A673 (cell line): ENCODE results near the gene STK17A. TPM values are rescaled to one million over a fixed set of nuclear protein-coding genes. Genes with fewer than 3 reads are reported as not detected.

Experiments
- BruUV-seq: library from RNA; stranded (reverse); fragments of 400-500 nt; replicated peaks from 2 replicates; lab custom pipeline; 2021; lab: Mats Ljungman, UMichigan
- CTCF ChIA-PET: fragments of 300-600 bp; sonication (Branson Sonifier 250); formaldehyde crosslinking; loops from one replicate; lab custom pipeline; 2022; ENCODE audit warnings: antibody characterized with exemption; lab: Charles Lee
- POLR2A ChIA-PET: fragments of 300-600 bp; sonication (Branson Sonifier 250); formaldehyde crosslinking; loops from one replicate; lab custom pipeline; 2022; ENCODE audit warnings: antibody characterized with exemption; ENCODE audit not compliant: low non-redundant PET; lab: Charles Lee
- DNase-seq: peaks from one replicate; pipeline ENCODE4 v3.0.0-alpha.2; 2015; ENCODE audit warnings: low spot score
- H3K27ac ChIP-seq: fragments of 200-600 bp; sonication (generic); 2 replicates; pipeline ENCODE4 v1.5.1; 2016; ENCODE audit warnings: mixed run types, low read depth, mild to moderate bottlenecking, mixed read lengths, antibody characterized with exemption, low read length; ENCODE audit not compliant: poor library complexity, severe bottlenecking
- H3K27me3 ChIP-seq: fragments of 200-600 bp; sonication (generic); replicated peaks from 2 replicates; pipeline ENCODE4 v1.6.1; 2017; ENCODE audit warnings: mixed run types, low read depth, mild to moderate bottlenecking, mixed read lengths, antibody characterized with exemption, low read length; ENCODE audit not compliant: insufficient read depth, poor library complexity
- H3K36me3 ChIP-seq: fragments of 200-600 bp; sonication (generic); 2 replicates; pipeline ENCODE4 v1.6.1; 2016; ENCODE audit warnings: mixed run types, mild to moderate bottlenecking, mixed read lengths, antibody characterized with exemption, low read length; ENCODE audit not compliant: insufficient read depth, poor library complexity, severe bottlenecking
- H3K4me1 ChIP-seq: fragments of 200-600 bp; sonication (generic); 2 replicates; pipeline ENCODE4 v1.6.1; 2017; ENCODE audit warnings: mixed run types, mild to moderate bottlenecking, mixed read lengths, antibody characterized with exemption, low read length; ENCODE audit not compliant: insufficient read depth, poor library complexity, severe bottlenecking
- H3K4me3 ChIP-seq: fragments of 200-600 bp; sonication (generic); 2 replicates; pipeline ENCODE4 v1.5.1; 2016; ENCODE audit warnings: low read depth, mixed run types, mild to moderate bottlenecking, mixed read lengths, low read length; ENCODE audit not compliant: poor library complexity, severe bottlenecking
- H3K9me3 ChIP-seq: fragments of 200-600 bp; sonication (generic); 2 replicates; pipeline ENCODE4 v1.6.1; 2016; ENCODE audit warnings: mixed run types, low read depth, mild to moderate bottlenecking, mixed read lengths, antibody characterized with exemption, low read length; ENCODE audit not compliant: poor library complexity, severe bottlenecking
- EZH2 ChIP-seq: fragments of 200-600 bp; sonication (generic); IDR thresholded peaks from 2 replicates; pipeline ENCODE4 v1.6.1; 2017; ENCODE audit warnings: borderline replicate concordance, low read depth, mild to moderate bottlenecking, mixed read lengths, antibody characterized with exemption, low read length; ENCODE audit not compliant: poor library complexity, severe bottlenecking
- intact Hi-C: fragments of 100-400 bp; cut with micrococcal nuclease; formaldehyde crosslinking; loops from one replicate; pipeline ENCODE4 v1.10.0; 2022; ENCODE audit not compliant: unreplicated experiment
- total RNA-seq: library from RNA; stranded (reverse); gene quantifications from 2 replicates; pipeline ENCODE4 v1.2.3, GENCODE V29; 2021
- TF ChIP-seq, protein P1 (sequence below): fragments of 300-800, 200-600 bp; sonication (generic); conservative IDR thresholded peaks from 2 replicates; pipeline ENCODE4 v1.5.1; 2017; ENCODE audit warnings: low read depth, mild to moderate bottlenecking, antibody characterized with exemption, low read length, moderate library complexity, mixed read lengths

Gene STK17A
- total RNA-seq, 1 experiment from 2014 or later: 27.3 TPM

DNA sequence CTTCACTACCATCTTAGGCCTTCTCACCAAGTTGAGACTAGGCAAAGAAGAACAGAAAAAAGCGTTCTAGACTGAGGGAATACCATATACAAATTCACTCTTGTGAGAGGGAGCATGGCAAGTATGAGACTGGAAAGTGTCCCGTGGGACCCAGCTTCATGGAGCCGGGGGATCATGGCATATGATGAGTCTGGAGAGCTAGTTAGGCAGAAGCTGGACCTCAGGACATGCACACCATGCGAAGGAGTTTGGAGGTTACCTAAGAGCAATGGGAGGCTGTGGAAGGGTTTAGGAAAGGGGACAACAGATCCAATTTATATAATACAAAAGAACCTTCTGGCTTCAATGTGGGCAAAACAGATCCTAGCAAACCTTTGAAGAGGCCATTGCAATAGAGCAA, 34.1 kb downstream of the STK17A start:
- POLR2A ChIA-PET: no interaction called here
- no peak for DNase-seq
- CTCF ChIA-PET: no interaction called here

DNA sequence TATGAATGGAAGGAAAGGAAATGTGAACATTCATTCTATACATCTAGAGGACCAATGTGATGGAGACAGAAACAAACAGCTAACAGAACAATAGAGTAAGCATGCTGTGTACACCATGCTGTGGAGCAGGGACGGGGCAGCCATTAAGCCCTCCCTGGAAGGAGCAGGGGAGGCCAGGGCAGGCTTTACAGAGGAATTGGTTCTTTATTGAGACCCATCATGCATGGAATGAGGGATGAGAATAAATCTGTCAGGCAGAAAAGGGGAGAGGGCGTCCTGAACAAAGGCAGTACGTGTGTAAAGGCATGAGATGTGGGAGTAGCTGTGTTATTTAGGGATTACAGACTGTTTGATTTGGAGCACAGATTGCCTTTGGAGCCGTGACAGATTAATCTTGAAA, 35.2 kb downstream of the STK17A start:
- Histone ChIP-seq H3K4me1 (peaks cover 48% of the 10 kb centered on the region), H3K27ac (peak overlapping the region; percentile 57), H3K4me3 (no peak overlapping the region), H3K9me3 (no peaks in the 10 kb centered on the region), H3K36me3 (peaks cover 7% of the 10 kb centered on the region), H3K27me3 (no peaks in the 10 kb centered on the region)
- TF ChIP-seq, protein P1, sequence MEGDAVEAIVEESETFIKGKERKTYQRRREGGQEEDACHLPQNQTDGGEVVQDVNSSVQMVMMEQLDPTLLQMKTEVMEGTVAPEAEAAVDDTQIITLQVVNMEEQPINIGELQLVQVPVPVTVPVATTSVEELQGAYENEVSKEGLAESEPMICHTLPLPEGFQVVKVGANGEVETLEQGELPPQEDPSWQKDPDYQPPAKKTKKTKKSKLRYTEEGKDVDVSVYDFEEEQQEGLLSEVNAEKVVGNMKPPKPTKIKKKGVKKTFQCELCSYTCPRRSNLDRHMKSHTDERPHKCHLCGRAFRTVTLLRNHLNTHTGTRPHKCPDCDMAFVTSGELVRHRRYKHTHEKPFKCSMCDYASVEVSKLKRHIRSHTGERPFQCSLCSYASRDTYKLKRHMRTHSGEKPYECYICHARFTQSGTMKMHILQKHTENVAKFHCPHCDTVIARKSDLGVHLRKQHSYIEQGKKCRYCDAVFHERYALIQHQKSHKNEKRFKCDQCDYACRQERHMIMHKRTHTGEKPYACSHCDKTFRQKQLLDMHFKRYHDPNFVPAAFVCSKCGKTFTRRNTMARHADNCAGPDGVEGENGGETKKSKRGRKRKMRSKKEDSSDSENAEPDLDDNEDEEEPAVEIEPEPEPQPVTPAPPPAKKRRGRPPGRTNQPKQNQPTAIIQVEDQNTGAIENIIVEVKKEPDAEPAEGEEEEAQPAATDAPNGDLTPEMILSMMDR: no peak
- TF ChIP-seq EZH2: no peak
- DNase-seq: peak; percentile 69
- ChIA-PET POLR2A (no interaction called here), CTCF (no interaction called here)
- no TSS peak for BruUV-seq
- intact Hi-C loops: no loop called here

More for the DNA sequence above, 34.1 kb downstream of the STK17A start:
- no peak overlapping the region for H3K27ac ChIP-seq
- intact Hi-C loops: no loop called here
- no TSS peak for BruUV-seq
- H3K4me1 ChIP-seq: peaks cover 38% of the 10 kb centered on the region
- peaks cover 7% of the 10 kb centered on the region for H3K36me3 ChIP-seq
- TF ChIP-seq, protein P1: no peak
- no peak for TF ChIP-seq EZH2
- no peaks in the 10 kb centered on the region for H3K9me3 ChIP-seq
- H3K4me3 ChIP-seq: no peak overlapping the region
- H3K27me3 ChIP-seq: no peaks in the 10 kb centered on the region

DNA sequence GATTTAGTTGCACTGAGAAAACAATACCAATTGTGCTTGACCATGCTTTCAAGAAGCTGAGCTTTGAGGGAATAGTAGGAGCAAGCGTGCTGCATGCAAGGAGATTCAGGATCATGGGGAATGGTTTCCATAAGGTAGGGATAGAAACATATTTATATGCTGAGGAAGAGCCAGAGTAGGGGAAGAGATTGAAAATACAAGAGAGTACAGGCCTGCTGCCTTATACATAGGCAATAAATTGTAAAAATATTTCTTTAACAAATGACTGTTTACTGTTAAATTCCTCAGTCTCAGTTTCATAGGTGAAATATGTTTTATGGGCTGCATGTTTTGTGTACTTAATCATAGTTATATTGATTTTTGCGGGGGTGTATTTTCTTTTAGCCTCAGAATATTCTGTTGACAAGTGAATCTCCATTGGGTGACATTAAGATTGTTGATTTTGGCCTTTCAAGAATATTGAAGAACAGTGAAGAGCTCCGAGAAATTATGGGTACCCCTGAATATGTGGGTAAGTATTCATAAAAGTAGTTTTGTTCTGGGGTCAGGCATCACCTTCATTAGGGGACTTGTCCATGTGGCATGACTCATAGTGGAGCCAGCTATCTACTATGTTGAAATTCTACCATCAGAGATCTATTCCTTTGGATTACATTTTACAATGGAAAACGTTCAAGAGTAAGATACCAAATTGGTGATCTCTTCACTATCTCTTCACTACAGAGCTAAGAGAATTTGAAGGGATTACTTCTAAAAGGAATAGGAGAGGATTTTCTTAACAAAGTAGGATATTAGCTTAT, 36.5 kb downstream of the STK17A start:
- no peaks in the 10 kb centered on the region for H3K9me3 ChIP-seq
- H3K4me3 ChIP-seq: no peak overlapping the region
- H3K36me3 ChIP-seq: peaks cover 10% of the 10 kb centered on the region
- peaks cover 61% of the 10 kb centered on the region for H3K4me1 ChIP-seq
- ChIA-PET CTCF (no interaction called here), POLR2A (no interaction called here)
- no TSS peak for BruUV-seq
- peak overlapping the region; percentile 57 for H3K27ac ChIP-seq
- no peak for DNase-seq
- no peak for TF ChIP-seq EZH2
- TF ChIP-seq, protein P1: no peak
- intact Hi-C loops: no loop called here
- no peaks in the 10 kb centered on the region for H3K27me3 ChIP-seq
